K562 (cell line): ENCODE results near the gene STS.

Source experiments
- L3MBTL2 ChIP-seq: fragments of 450-650 bp; IDR thresholded peaks from 2 replicates; pipeline ENCODE4 v1.6.1; 2016; ENCODE audit warnings: mild to moderate bottlenecking, moderate library complexity
- POLR3A ChIP-seq: IDR thresholded peaks from 2 replicates; pipeline ENCODE4 v1.6.1; 2011; ENCODE audit warnings: borderline replicate concordance, mild to moderate bottlenecking, moderate library complexity; ENCODE audit not compliant: insufficient read length, insufficient read depth; ENCODE audit errors: extremely low read depth
- PRPF4 ChIP-seq: fragments of 200-400 bp; formaldehyde crosslinking; IDR thresholded peaks from one replicate; pipeline ENCODE4 v1.6.1; 2017; ENCODE audit warnings: low read length, low read depth, mild to moderate bottlenecking; ENCODE audit not compliant: insufficient read depth, poor library complexity, severe bottlenecking

DNA sequence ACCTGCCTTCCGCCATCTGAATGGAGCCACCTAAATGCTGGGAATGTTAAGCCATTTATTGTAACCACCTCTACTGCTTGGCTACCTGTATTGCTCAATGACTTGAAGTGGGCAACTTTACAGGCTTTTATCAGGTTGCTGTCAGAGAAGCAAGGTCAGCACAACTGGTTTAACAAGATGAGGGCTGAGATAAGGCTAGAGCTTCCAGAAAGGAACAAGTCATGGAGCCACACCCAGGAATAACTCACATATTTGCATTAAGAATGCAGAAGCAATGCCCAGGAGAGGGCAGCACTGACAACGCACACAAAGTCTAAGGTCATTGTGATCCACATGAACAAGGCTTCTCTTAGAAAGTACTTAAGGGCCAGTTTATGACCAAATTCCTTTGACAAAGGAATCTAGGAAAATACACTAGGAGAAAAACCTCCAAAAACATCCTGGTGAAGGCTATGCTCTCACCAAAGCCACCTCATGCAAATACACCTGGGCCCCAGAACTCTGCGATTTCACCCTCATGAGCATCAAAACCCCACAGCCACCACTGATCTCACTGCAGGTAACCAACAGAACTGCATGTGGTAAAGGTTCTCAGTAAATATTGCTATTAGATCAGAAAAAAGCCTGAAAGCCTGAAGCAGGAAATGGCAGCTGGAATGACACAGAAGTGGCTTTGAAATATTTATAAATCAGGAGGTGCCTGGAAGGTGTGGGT is 15.0 kb upstream of the STS start:
- TF ChIP-seq L3MBTL2 (no peak), POLR3A (no peak), PRPF4 (no peak)
